H1 (cell line): Measurements from ENCODE around the gene CYTH1. TPM values are rescaled to one million over a fixed set of nuclear protein-coding genes. Genes with fewer than 3 reads are reported as not detected.

Source experiments
- CTCF ChIA-PET: fragments of 300-600 bp; sonication (Branson Sonifier 250); formaldehyde crosslinking; loops from one replicate; lab custom pipeline; 2021; ENCODE audit not compliant: partially characterized antibody; lab: Charles Lee
- POLR2A ChIA-PET: fragments of 300-600 bp; sonication (Branson Sonifier 250); formaldehyde crosslinking; loops from one replicate; lab custom pipeline; 2021; ENCODE audit warnings: inconsistent platforms; ENCODE audit not compliant: partially characterized antibody; lab: Charles Lee
- DNase-seq, 2 experiments: peaks; one replicate each; pipeline versions ENCODE4 v3.0.0 to v3.0.0-alpha.2; 2010 to 2022; ENCODE audit warnings: low spot score in 2 of 2, low read depth in 1 of 2, mixed read lengths in 1 of 2
- FAIRE-seq: peaks from 2 replicates; lab custom pipeline; 2011; peaks lifted over from hg19 to GRCh38; lab: Jason Lieb, UNC
- H2AFZ ChIP-seq: 2 replicates; pipeline ENCODE4 v1.8.1; 2012; ENCODE audit warnings: low read length, inconsistent platforms
- H2AK5ac ChIP-seq: 2 replicates; pipeline ENCODE4 v1.6.1; 2013; ENCODE audit warnings: low read depth, low read length
- H2BK120ac ChIP-seq: replicated peaks from 2 replicates; pipeline ENCODE3; 2013; ENCODE audit warnings: low read depth, low read length, inconsistent platforms
- H2BK12ac ChIP-seq: 2 replicates; pipeline ENCODE4 v1.6.1; 2013; ENCODE audit warnings: low read depth, low read length
- H2BK15ac ChIP-seq: 2 replicates; pipeline ENCODE4 v1.6.1; 2013; ENCODE audit warnings: low read length
- H2BK20ac ChIP-seq: 2 replicates; pipeline ENCODE4 v1.6.1; 2013; ENCODE audit warnings: low read length
- H2BK5ac ChIP-seq: 2 replicates; pipeline ENCODE4 v1.6.1; 2013; ENCODE audit warnings: low read depth, low read length
- H3K14ac ChIP-seq: 2 replicates; pipeline ENCODE4 v1.6.1; 2013; ENCODE audit warnings: inconsistent platforms; ENCODE audit not compliant: insufficient read length
- H3K18ac ChIP-seq: 2 replicates; pipeline ENCODE4 v1.6.1; 2013; ENCODE audit warnings: low read length; ENCODE audit errors: extremely low read depth
- H3K23ac ChIP-seq: 2 replicates; pipeline ENCODE4 v1.6.1; 2013; ENCODE audit warnings: inconsistent platforms; ENCODE audit not compliant: insufficient read length
- H3K23me2 ChIP-seq: 2 replicates; pipeline ENCODE4 v1.6.1; 2013; ENCODE audit warnings: low read depth, low read length
- H3K27ac ChIP-seq: 2 replicates; pipeline ENCODE4 v1.6.1; 2011; ENCODE audit warnings: low read depth, low read length, inconsistent platforms
- H3K27me3 ChIP-seq, 4 experiments: replicated peaks in 1 of 4; 1 replicate in 1 of 4; 2 replicates in 3 of 4; pipeline versions ENCODE4 v1.6.1 to v1.8.1; 2011 to 2013; ENCODE audit warnings: low read length in 3 of 4, mild to moderate bottlenecking in 3 of 4, inconsistent platforms in 2 of 4, mixed read lengths in 2 of 4, moderate library complexity in 1 of 4; ENCODE audit not compliant: control insufficient read depth in 3 of 4, insufficient read depth in 3 of 4; ENCODE audit errors: extremely low read depth in 1 of 4
- H3K36me3 ChIP-seq, 4 experiments: 2 replicates each; pipeline versions ENCODE4 v1.6.1 to v1.8.1; 2011 to 2013; ENCODE audit warnings: mild to moderate bottlenecking in 4 of 4, low read length in 3 of 4, moderate library complexity in 2 of 4, control low read depth in 1 of 4, inconsistent platforms in 1 of 4; ENCODE audit not compliant: insufficient read depth in 4 of 4, control insufficient read depth in 2 of 4
- H3K4ac ChIP-seq: replicated peaks from 2 replicates; pipeline ENCODE3; 2013; ENCODE audit warnings: low read length, low read depth, mixed read lengths, inconsistent platforms; ENCODE audit not compliant: insufficient read length
- H3K4me1 ChIP-seq, 4 experiments: replicated peaks in 1 of 4; 1 replicate in 1 of 4; 2 replicates in 3 of 4; pipeline versions ENCODE4 v1.6.1 to v1.8.1; 2011 to 2013; ENCODE audit warnings: low read length in 3 of 4, inconsistent platforms in 2 of 4, mixed read lengths in 1 of 4; ENCODE audit not compliant: insufficient read depth in 4 of 4, control insufficient read depth in 3 of 4
- H3K4me2 ChIP-seq, 2 experiments: 2 replicates each; pipeline versions ENCODE4 v1.6.1 to v1.8.1; 2011 to 2013; ENCODE audit warnings: low read depth in 2 of 2, low read length in 2 of 2, control low read depth in 1 of 2, inconsistent platforms in 1 of 2, mild to moderate bottlenecking in 1 of 2; ENCODE audit not compliant: insufficient read depth in 1 of 2
- H3K4me3 ChIP-seq, 4 experiments: fragments of 200-600, 300-600 bp in 1 of 4; sonication (generic), shearing (Covaris generic), sonication (Bioruptor Twin) in 1 of 4; 2 replicates each; pipeline versions ENCODE4 v1.5.1 to v1.8.1; 2011 to 2016; ENCODE audit warnings: low read length in 4 of 4, low read depth in 3 of 4, control low read depth in 2 of 4, inconsistent platforms in 2 of 4, mild to moderate bottlenecking in 2 of 4, mixed read lengths in 1 of 4, moderate library complexity in 1 of 4; ENCODE audit not compliant: insufficient read depth in 2 of 4; ENCODE audit errors: extremely low read depth in 1 of 4
- H3K56ac ChIP-seq: replicated peaks from 2 replicates; pipeline ENCODE3; 2013; ENCODE audit warnings: low read depth, mild to moderate bottlenecking, mixed read lengths, low read length, inconsistent platforms; ENCODE audit not compliant: insufficient read length
- H3K79me1 ChIP-seq: 2 replicates; pipeline ENCODE4 v1.6.1; 2013; ENCODE audit warnings: low read depth, low read length, control low read depth
- H3K79me2 ChIP-seq, 2 experiments: 2 replicates each; pipeline versions ENCODE4 v1.6.1 to v1.8.1; 2012 to 2013; ENCODE audit warnings: low read length in 2 of 2, mild to moderate bottlenecking in 2 of 2, inconsistent platforms in 1 of 2; ENCODE audit not compliant: insufficient read depth in 2 of 2, control insufficient read depth in 1 of 2
- H3K9ac ChIP-seq, 4 experiments: replicated peaks in 1 of 4; 1 replicate in 1 of 4; 2 replicates in 3 of 4; pipeline versions ENCODE4 v1.6.1 to v1.8.1; 2011 to 2013; ENCODE audit warnings: low read depth in 3 of 4, low read length in 3 of 4, control low read depth in 2 of 4, mild to moderate bottlenecking in 2 of 4, moderate library complexity in 2 of 4, inconsistent platforms in 1 of 4; ENCODE audit errors: extremely low read depth in 1 of 4
- H3K9me3 ChIP-seq, 2 experiments: 2 replicates each; pipeline versions ENCODE4 v1.6.1 to v1.8.1; 2012 to 2013; ENCODE audit warnings: mild to moderate bottlenecking in 2 of 2, moderate library complexity in 2 of 2, control low read depth in 1 of 2, inconsistent platforms in 1 of 2, low read depth in 1 of 2, low read length in 1 of 2, mixed read lengths in 1 of 2; ENCODE audit not compliant: insufficient read depth in 2 of 2
- H4K20me1 ChIP-seq, 2 experiments: replicated peaks in 1 of 2; 2 replicates each; pipeline versions ENCODE3 to v1.8.1; 2011 to 2013; ENCODE audit warnings: inconsistent platforms in 2 of 2, low read length in 2 of 2, mild to moderate bottlenecking in 1 of 2; ENCODE audit not compliant: insufficient read depth in 2 of 2, control insufficient read depth in 1 of 2
- H4K5ac ChIP-seq: 2 replicates; pipeline ENCODE4 v1.6.1; 2013; ENCODE audit warnings: low read length, low read depth, mixed read lengths, inconsistent platforms; ENCODE audit not compliant: insufficient read length
- H4K8ac ChIP-seq: 2 replicates; pipeline ENCODE4 v1.8.0; 2013; ENCODE audit warnings: mild to moderate bottlenecking, moderate library complexity, low read length, inconsistent platforms; ENCODE audit not compliant: insufficient read depth; ENCODE audit errors: extremely low read depth
- H4K91ac ChIP-seq: replicated peaks from 2 replicates; pipeline ENCODE3; 2013; ENCODE audit warnings: low read length, mixed read lengths, inconsistent platforms; ENCODE audit not compliant: insufficient read length
- CBX8 ChIP-seq: fragments of 300-800, 300-1000 bp; sonication (generic); IDR thresholded peaks from 2 replicates; pipeline ENCODE4 v1.7.1; 2016; ENCODE audit warnings: low read depth, low read length, borderline replicate concordance
- CTBP2 ChIP-seq: IDR thresholded peaks from 2 replicates; pipeline ENCODE4 v1.7.0; 2011; ENCODE audit warnings: borderline replicate concordance, mild to moderate bottlenecking, moderate library complexity, mixed read lengths, low read length; ENCODE audit not compliant: insufficient read depth, insufficient read length
- EZH2 ChIP-seq: fragments of 200-600 bp; sonication (generic); IDR thresholded peaks from 2 replicates; pipeline ENCODE4 v1.7.1; 2012; ENCODE audit warnings: low read depth, mild to moderate bottlenecking, moderate library complexity, low read length, inconsistent platforms; ENCODE audit not compliant: severe bottlenecking
- PHF8 ChIP-seq: fragments of 200-600 bp; sonication (generic); conservative IDR thresholded peaks from 2 replicates; pipeline ENCODE4 v1.7.1; 2012; ENCODE audit warnings: low read depth, mild to moderate bottlenecking, inconsistent platforms, low read length, moderate library complexity
- POLR2A ChIP-seq, 2 experiments: IDR thresholded peaks; 1 replicate in 1 of 2; 2 replicates in 1 of 2; pipeline ENCODE4 v1.6.1; 2011; ENCODE audit warnings: low read depth in 2 of 2, low read length in 2 of 2, mild to moderate bottlenecking in 2 of 2; ENCODE audit errors: control extremely low read depth in 1 of 2
- SIN3A ChIP-seq, 2 experiments: IDR thresholded peaks in 1 of 2; conservative IDR thresholded peaks in 1 of 2; 2 replicates each; pipeline ENCODE4 v1.6.1; 2011 to 2012; ENCODE audit warnings: low read length in 2 of 2, improper control_type of control experiment in 1 of 2, low read depth in 1 of 2, mild to moderate bottlenecking in 1 of 2
- TBP ChIP-seq: IDR thresholded peaks from 2 replicates; pipeline ENCODE4 v1.6.1; 2011; ENCODE audit warnings: low read depth, low read length, improper control_type of control experiment
- TEAD4 ChIP-seq: IDR thresholded peaks from 2 replicates; pipeline ENCODE4 v1.6.1; 2012; ENCODE audit warnings: low read depth, low read length, inconsistent platforms, mixed read lengths
- WGBS, 2 experiments: shearing (Covaris generic) in 1 of 2; methylation state at CpG; one replicate each; pipeline versions ENCODE4 v1.1.6 to v1.1.7; 2013 to 2015; ENCODE audit warnings: low lambda C conversion rate in 2 of 2, mixed read lengths in 2 of 2, inconsistent platforms in 1 of 2, low coverage in 1 of 2, missing lambda C conversion rate in 1 of 2; ENCODE audit not compliant: insufficient replicate concordance in 2 of 2, insufficient coverage in 1 of 2, insufficient read length in 1 of 2; ENCODE audit errors: extremely low coverage in 1 of 2, missing lambda C conversion rate in 1 of 2; 5-methylcytosine and 5-hydroxymethylcytosine counted together
- polyA plus RNA-seq, 7 experiments: library from polyadenylated mRNA; depleted of rRNA in 3 of 7; stranded (reverse) in 5 of 7; unstranded in 2 of 7; fragments of >200 nt in 5 of 7; fragments of 200-250 nt in 2 of 7; gene quantifications; 1 replicate in 5 of 7; 2 replicates in 1 of 7; 4 replicates in 1 of 7; pipeline versions ENCODE4 v1.2.1 to v1.2.3, GENCODE V29; 2011 to 2013; ENCODE audit warnings: missing spikeins in 2 of 7, mixed read lengths in 2 of 7
- total RNA-seq: library from RNA; stranded (reverse); fragmentation: NEBNext Ultra II Directional; extraction: Animal tissue kit (Norgen Biotek cat#: 25700); gene quantifications from 2 replicates; pipeline ENCODE4 v1.2.1, GENCODE V29; 2021
- TF ChIP-seq, protein P1 (sequence below), 3 experiments: IDR thresholded peaks; 1 replicate in 2 of 3; 2 replicates in 1 of 3; pipeline versions ENCODE4 v1.5.1 to v1.6.1; 2011; ENCODE audit warnings: low read length in 3 of 3, mild to moderate bottlenecking in 3 of 3, inconsistent platforms in 2 of 3, low read depth in 1 of 3, moderate library complexity in 1 of 3; ENCODE audit not compliant: insufficient read depth in 1 of 3; ENCODE audit errors: control extremely low read depth in 1 of 3

Gene CYTH1
- total and polyA plus RNA-seq, 2 of the 8 experiments (the other 6 are each of a cell fraction or from before 2014, with no cell fraction given) = 12.8 to 14.8 TPM

DNA sequence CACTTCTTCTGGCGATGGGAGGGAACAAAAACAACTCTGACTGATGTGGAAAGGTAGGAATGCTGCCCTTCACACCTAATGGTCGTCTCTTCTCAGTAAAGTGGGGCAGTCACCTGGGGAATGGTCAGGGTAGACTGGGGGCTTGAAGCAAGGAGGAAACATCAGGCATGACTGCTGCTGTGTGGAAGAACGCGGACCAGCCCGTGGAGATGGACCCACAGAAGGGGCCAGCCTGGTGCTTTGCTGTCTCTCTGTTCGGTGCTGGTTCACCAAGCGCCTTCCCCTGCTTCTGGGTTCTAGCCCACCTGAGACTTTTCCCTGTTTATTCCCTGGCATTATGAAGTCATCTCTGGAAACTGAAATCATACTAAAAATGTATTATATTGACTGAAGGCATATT, 108.7 kb downstream of the CYTH1 start:
- Histone ChIP-seq H3K27me3 (no peaks in the 10 kb centered on the region), H3K56ac (no peak overlapping the region), H2AK5ac (no peak overlapping the region), H4K5ac (no peak overlapping the region), H2AFZ (no peak overlapping the region), H2BK120ac (no peak overlapping the region), H2BK20ac (no peak overlapping the region), H3K4me3 (no peak overlapping the region), H3K9me3 (0 out of 4 replicates have a peak, but pooled peaks cover 0 to 3% of the 10 kb centered on the region in 2 experiments), H3K23me2 (no peaks in the 10 kb centered on the region; the same call in 1 of the 2 replicates), H3K79me2 (no peaks in the 10 kb centered on the region), H2BK15ac (no peak overlapping the region), H2BK12ac (no peak overlapping the region), H4K8ac (no peak overlapping the region), H3K4me1 (no peaks in the 10 kb centered on the region), H3K4me2 (no peak overlapping the region), H3K18ac (no peak overlapping the region), H3K79me1 (no peaks in the 10 kb centered on the region), H4K91ac (no peak overlapping the region), H4K20me1 (peaks cover 0 to 3% of the 10 kb centered on the region in 2 experiments), H3K23ac (no peak overlapping the region), H3K27ac (no peak overlapping the region), H3K9ac (no peak overlapping the region), H3K14ac (no peak overlapping the region), H3K4ac (peak overlapping the region; percentile 57), H2BK5ac (no peak overlapping the region), H3K36me3 (no peaks in the 10 kb centered on the region; a peak in 1 of 8 replicates)
- CTCF ChIA-PET = no interaction called here
- no peak for DNase-seq
- FAIRE-seq = no peak
- 86% methylated on average over 7 of the region's 7 CpGs; no CpG with 5 or more reads in 1 of the 2 experiments for WGBS, 2 experiments
- POLR2A ChIA-PET = no interaction called here
- no peak for TF ChIP-seq TBP
- no peak for TF ChIP-seq CBX8
- TF ChIP-seq TEAD4 = no peak
- TF ChIP-seq CTBP2 = no peak
- TF ChIP-seq, protein P1, sequence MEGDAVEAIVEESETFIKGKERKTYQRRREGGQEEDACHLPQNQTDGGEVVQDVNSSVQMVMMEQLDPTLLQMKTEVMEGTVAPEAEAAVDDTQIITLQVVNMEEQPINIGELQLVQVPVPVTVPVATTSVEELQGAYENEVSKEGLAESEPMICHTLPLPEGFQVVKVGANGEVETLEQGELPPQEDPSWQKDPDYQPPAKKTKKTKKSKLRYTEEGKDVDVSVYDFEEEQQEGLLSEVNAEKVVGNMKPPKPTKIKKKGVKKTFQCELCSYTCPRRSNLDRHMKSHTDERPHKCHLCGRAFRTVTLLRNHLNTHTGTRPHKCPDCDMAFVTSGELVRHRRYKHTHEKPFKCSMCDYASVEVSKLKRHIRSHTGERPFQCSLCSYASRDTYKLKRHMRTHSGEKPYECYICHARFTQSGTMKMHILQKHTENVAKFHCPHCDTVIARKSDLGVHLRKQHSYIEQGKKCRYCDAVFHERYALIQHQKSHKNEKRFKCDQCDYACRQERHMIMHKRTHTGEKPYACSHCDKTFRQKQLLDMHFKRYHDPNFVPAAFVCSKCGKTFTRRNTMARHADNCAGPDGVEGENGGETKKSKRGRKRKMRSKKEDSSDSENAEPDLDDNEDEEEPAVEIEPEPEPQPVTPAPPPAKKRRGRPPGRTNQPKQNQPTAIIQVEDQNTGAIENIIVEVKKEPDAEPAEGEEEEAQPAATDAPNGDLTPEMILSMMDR (IDR thresholded peaks at IDR 0.05; ENCODE audit: control extremely low read depth in 1 of 3, insufficient read depth in 1 of 3, low read depth in 1 of 3, low read length in 3 of 3) = no peak
- no peak for TF ChIP-seq SIN3A (conservative IDR thresholded peaks at IDR 0.05 in 1 of 2, IDR thresholded peaks at IDR 0.05 in 1 of 2; ENCODE audit: low read depth in 1 of 2, low read length in 2 of 2)
- no peak for TF ChIP-seq PHF8
- no peak for TF ChIP-seq EZH2
- TF ChIP-seq POLR2A (IDR thresholded peaks at IDR 0.05; ENCODE audit: control extremely low read depth in 1 of 2, low read depth in 2 of 2, low read length in 2 of 2) = no peak
